ENCODE measurements around the gene CMC4.

The CMC4 gene

GRCh38 chrX:155069414-155069813 is 1.5 kb downstream of the CMC4 start:
- no peak for TF ChIP-seq CTCF (IDR thresholded peaks at IDR 0.05)
- no peak overlapping the region for H3K27ac ChIP-seq
- peak overlapping the region; percentile 80 for H3K4me3 ChIP-seq
- DNase-seq (ENCODE audit: low spot score), result no peak

DNA sequence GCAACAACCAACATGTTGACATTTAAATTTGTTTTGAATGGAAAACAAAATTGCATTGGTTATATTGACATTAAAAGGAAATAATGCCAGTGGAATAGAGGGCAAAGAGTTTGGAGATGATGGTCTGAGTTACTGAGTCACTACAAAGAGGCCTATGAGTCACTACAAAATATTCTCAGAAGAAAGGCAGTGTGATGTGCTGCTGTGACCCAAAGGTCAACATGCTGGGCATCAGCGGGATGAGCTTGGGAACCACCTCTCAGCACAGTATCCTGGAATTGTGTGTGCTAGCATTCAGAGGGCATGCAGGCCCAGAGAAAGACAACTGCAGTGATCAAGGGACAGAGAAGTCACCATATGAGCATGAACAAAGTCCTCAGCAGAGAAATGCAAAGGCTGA is 2.8 kb downstream of the CMC4 start:
- DNase-seq (ENCODE audit: low spot score), result no peak
- Histone ChIP-seq H3K4me3 (no peak overlapping the region), H3K27ac (no peak overlapping the region)
- TF ChIP-seq CTCF (IDR thresholded peaks at IDR 0.05), result no peak

DNA sequence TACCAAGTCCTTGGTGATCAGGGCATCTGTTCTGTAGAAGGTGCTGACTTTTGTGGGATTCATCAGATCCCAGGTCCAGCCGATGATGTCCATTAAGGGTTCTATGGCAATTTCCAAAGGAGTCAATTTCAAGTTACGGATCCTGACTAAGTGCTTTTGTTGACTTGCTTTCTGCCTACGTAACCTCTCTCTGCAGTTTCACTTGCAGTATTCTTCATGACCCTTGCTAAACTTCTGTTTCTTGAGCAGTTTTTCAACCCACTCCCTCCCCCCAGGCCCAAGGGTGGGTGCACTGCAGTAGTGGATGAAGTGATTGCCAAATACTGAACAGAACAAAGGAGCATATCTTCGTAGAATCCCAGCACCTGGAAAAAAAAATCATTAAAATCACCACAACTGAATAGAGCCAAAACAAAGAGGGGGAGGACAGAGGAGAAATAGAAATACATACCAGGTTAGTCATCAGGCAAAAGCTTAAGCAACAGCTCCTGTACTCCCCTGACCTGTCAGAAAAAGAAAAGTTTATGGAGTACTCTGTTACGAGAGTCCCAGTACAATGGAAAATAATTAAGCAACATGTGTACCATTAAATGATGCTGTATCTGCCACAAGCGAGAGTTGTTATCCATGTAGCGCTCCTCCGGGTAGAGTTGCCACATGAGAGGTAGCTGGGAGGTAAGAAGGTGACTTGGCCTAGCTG is 5.8 kb downstream of the CMC4 start:
- no peak overlapping the region for H3K4me3 ChIP-seq
- TF ChIP-seq CTCF (IDR thresholded peaks at IDR 0.05), result no peak
- no peak overlapping the region for H3K27ac ChIP-seq
- DNase-seq (ENCODE audit: low spot score), result no peak

GRCh38 chrX:155061760-155062159 is 9.2 kb downstream of the CMC4 start:
- TF ChIP-seq CTCF (IDR thresholded peaks at IDR 0.05), result no peak
- no peak overlapping the region for H3K4me3 ChIP-seq
- DNase-seq (ENCODE audit: low spot score), result no peak
- no peak overlapping the region for H3K27ac ChIP-seq

DNA sequence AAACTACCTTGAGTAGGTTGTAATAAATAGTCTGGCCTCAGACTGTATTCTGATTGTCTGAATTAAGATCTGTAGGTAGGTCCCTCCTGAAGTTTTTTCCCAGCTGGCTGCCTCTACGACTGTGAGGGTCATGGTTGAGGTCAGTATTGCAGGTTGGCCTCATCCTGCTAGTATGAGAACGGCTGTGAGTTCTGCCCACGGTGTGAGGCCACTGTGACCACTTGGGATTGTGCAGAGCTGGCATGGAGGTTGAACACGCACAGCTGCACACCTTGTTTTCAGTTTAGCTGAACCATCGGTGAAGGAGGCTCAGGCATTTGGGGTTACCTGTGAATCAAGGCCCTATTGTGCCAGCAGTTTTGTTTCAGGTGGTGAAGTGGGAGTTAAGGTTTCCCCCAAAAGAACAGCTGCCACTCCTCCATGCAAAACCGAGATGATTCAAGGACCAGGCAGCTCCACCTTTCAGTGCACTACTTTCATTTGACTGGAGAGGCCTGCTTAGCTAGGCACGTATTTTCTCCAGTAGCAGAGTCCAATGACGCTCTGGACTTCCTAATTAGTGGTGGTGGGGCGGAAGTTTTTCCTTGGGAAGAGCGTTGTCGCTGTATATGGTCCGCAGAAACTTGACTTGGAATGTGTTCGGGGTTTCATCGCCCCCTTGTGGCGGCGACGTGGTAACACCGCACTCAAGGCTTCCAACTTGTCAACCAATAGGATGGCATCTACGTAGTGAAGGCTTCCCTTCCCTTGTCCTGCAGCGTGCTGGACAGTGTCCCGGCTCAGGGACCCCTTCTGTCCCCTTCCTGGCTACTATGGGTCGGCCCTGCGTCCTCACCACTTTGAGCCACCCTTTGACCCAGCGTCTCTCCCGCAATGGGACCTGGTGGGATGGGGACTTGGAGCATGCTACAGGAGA is 13.8 kb downstream of the CMC4 start:
- peak overlapping the region in 1 of 2 donors; percentile 47 for H3K27ac ChIP-seq

GRCh38 chrX:155056471-155056870 is 14.5 kb downstream of the CMC4 start:
- H3K27ac ChIP-seq, result no peak overlapping the region
- no peak for DNase-seq (ENCODE audit: low spot score)
- no peak for TF ChIP-seq CTCF (IDR thresholded peaks at IDR 0.05)
- no peak overlapping the region for H3K4me3 ChIP-seq

More for the DNA sequence above, 13.8 kb downstream of the CMC4 start:
- DNase-seq (ENCODE audit: low spot score), result peak; percentile 79
- TF ChIP-seq CTCF (IDR thresholded peaks at IDR 0.05), result peak; percentile 75
- H3K4me3 ChIP-seq, result peak overlapping the region; percentile 32
